K562 (cell line): ENCODE data around the gene IQCE. TPM values are rescaled to one million over a fixed set of nuclear protein-coding genes. Genes with fewer than 3 reads are reported as not detected.
"Not testable (repeated sequence)": the region's sequence is repeated elsewhere in the genome, so short reads cannot be mapped to it uniquely, and the experiment has no call there.

Source experiments
- ATAC-seq: fragments of 200-7000 bp; cut with Tn5 transposase; 3 replicates; pipeline ENCODE4 v1.9.1; 2020; ENCODE audit warnings: moderate library complexity
- BruUV-seq: library from RNA; stranded (reverse); fragments of 400-500 nt; replicated peaks from 2 replicates; lab custom pipeline; 2021; lab: Mats Ljungman, UMichigan
- CTCF ChIA-PET: fragments of 300-600 bp; formaldehyde crosslinking; extraction: SDS; loops from one replicate; lab custom pipeline; 2021; ENCODE audit warnings: low intra/inter-chr PET ratio; lab: Yijun Ruan, JAX
- POLR2A ChIA-PET: fragments of 300-600, 350-650 bp; sonication (Branson Sonifier 250); formaldehyde crosslinking; extraction: SDS; loops from one replicate; lab custom pipeline; 2021; ENCODE audit warnings: antibody characterized with exemption, inconsistent platforms; lab: Yijun Ruan, JAX
- DNase-seq, 4 experiments: peaks; one replicate each; pipeline versions ENCODE4 v3.0.0 to v3.0.0-alpha.2; 2011 to 2018; ENCODE audit warnings: low spot score in 3 of 4, mixed read lengths in 3 of 4; ENCODE audit errors: extremely low read depth in 1 of 4
- FAIRE-seq: peaks from 2 replicates; lab custom pipeline; 2011; peaks lifted over from hg19 to GRCh38; lab: Jason Lieb, UNC
- H2AFZ ChIP-seq: 2 replicates; pipeline ENCODE4 v1.6.0; 2011; ENCODE audit warnings: low read depth, low read length, control low read depth, inconsistent platforms
- H3K27ac ChIP-seq: fragments of 200-600 bp; 3 replicates; pipeline ENCODE4 v1.8.0; 2011; ENCODE audit warnings: low read depth, mild to moderate bottlenecking, control low read depth, inconsistent platforms, low read length, moderate library complexity, mixed read lengths; ENCODE audit errors: extremely low read depth
- H3K27me3 ChIP-seq, 2 experiments: fragments of 300-600 bp in 1 of 2; 2 replicates in 1 of 2; 3 replicates in 1 of 2; pipeline versions ENCODE4 v1.6.0 to v1.8.0; 2011; ENCODE audit warnings: inconsistent platforms in 2 of 2, low read length in 2 of 2, mild to moderate bottlenecking in 1 of 2, mixed read lengths in 1 of 2, moderate library complexity in 1 of 2; ENCODE audit not compliant: control insufficient read depth in 2 of 2, insufficient read depth in 2 of 2
- H3K36me3 ChIP-seq: fragments of 300-600 bp; 3 replicates; pipeline ENCODE4 v1.8.0; 2011; ENCODE audit warnings: mild to moderate bottlenecking, low read length, inconsistent platforms; ENCODE audit not compliant: control insufficient read depth, insufficient read depth
- H3K4me1 ChIP-seq, 2 experiments: fragments of 200-600 bp in 1 of 2; replicated peaks in 1 of 2; 2 replicates in 1 of 2; 3 replicates in 1 of 2; pipeline versions ENCODE4 v1.5.1 to v1.8.0; 2011; ENCODE audit warnings: inconsistent platforms in 2 of 2, low read length in 2 of 2, mild to moderate bottlenecking in 1 of 2, mixed read lengths in 1 of 2, moderate library complexity in 1 of 2; ENCODE audit not compliant: control insufficient read depth in 2 of 2, insufficient read depth in 2 of 2
- H3K4me2 ChIP-seq: 2 replicates; pipeline ENCODE4 v1.6.1; 2011; ENCODE audit warnings: low read length, control low read depth, inconsistent platforms, mixed read lengths; ENCODE audit not compliant: insufficient read depth
- H3K4me3 ChIP-seq: fragments of 200-600 bp; sonication (generic), shearing (Covaris generic); 2 replicates; pipeline ENCODE4 v1.5.1; 2016; ENCODE audit warnings: control low read depth, inconsistent platforms
- H3K79me2 ChIP-seq: fragments of 200-600 bp; 3 replicates; pipeline ENCODE4 v1.8.0; 2011; ENCODE audit warnings: low read length, inconsistent platforms; ENCODE audit not compliant: control insufficient read depth, insufficient read depth
- H3K9ac ChIP-seq, 2 experiments: 2 replicates each; pipeline versions ENCODE4 v1.6.0 to v1.6.1; 2011; ENCODE audit warnings: low read depth in 2 of 2, low read length in 2 of 2, control low read depth in 1 of 2, inconsistent platforms in 1 of 2, mild to moderate bottlenecking in 1 of 2, mixed read lengths in 1 of 2; ENCODE audit not compliant: insufficient read depth in 1 of 2
- H3K9me1 ChIP-seq: one replicate; pipeline ENCODE4 v1.6.0; 2011; ENCODE audit warnings: inconsistent platforms, mild to moderate bottlenecking, low read length, moderate library complexity; ENCODE audit not compliant: control insufficient read depth, insufficient read depth
- H3K9me3 ChIP-seq: replicated peaks from 2 replicates; pipeline ENCODE4 v1.5.1; 2011; ENCODE audit warnings: low read depth, low read length, inconsistent platforms; ENCODE audit not compliant: control insufficient read depth, insufficient read depth
- H4K20me1 ChIP-seq: replicated peaks from 2 replicates; pipeline ENCODE4 v1.6.1; 2011; ENCODE audit warnings: low read length, inconsistent platforms, mixed read lengths; ENCODE audit not compliant: control insufficient read depth, insufficient read depth
- BCOR ChIP-seq: fragments of 450-650 bp; IDR thresholded peaks from 2 replicates; pipeline ENCODE4 v1.6.1; 2016
- KDM1A ChIP-seq, 2 experiments: fragments of 450-650 bp; IDR thresholded peaks; 2 replicates each; pipeline ENCODE4 v1.6.1; 2016; ENCODE audit warnings: mild to moderate bottlenecking in 2 of 2
- RBM25 ChIP-seq: fragments of 200-400 bp; formaldehyde crosslinking; IDR thresholded peaks from 2 replicates; pipeline ENCODE4 v1.6.1; 2018; ENCODE audit warnings: low read length, low read depth, moderate library complexity; ENCODE audit not compliant: severe bottlenecking
- WGBS: fragments of 100-300 bp; shearing (Covaris generic); methylation state at CpG from one replicate; pipeline ENCODE4 v1.1.6; 2016; ENCODE audit warnings: low coverage, mixed read lengths; ENCODE audit not compliant: insufficient coverage; ENCODE audit errors: missing lambda C conversion rate; 5-methylcytosine and 5-hydroxymethylcytosine counted together
- in situ Hi-C: fragments of 300-500 bp; cut with MboI; formaldehyde crosslinking; loops from 4 replicates; pipeline ENCODE4 v1.15.0; 2018; ENCODE audit warnings: inconsistent platforms, mixed read lengths
- intact Hi-C: fragments of 100-400 bp; cut with micrococcal nuclease; formaldehyde crosslinking; loops from 2 replicates; pipeline ENCODE4 v1.14.2; 2022
- polyA plus RNA-seq, 8 experiments: library from polyadenylated mRNA; depleted of rRNA in 4 of 8; stranded (reverse) in 5 of 8; unstranded in 3 of 8; fragments of >200 nt; fragmentation: Nextera tagmentation in 2 of 8; fragmentation: Illumina TruSeq in 1 of 8; extraction: Ambion mirVana in 2 of 8; extraction: Trizol in 1 of 8; gene quantifications; 2 replicates each; pipeline versions ENCODE4 v1.2.1 to v1.2.3, GENCODE V29; 2011 to 2014; ENCODE audit warnings: inconsistent platforms in 1 of 8, missing spikeins in 1 of 8
- total RNA-seq, 7 experiments: library from RNA; depleted of rRNA in 6 of 7; stranded (reverse); fragments of >200 nt in 6 of 7; fragmentation: Illumina TruSeq in 2 of 7; extraction: Trizol in 2 of 7; gene quantifications; 2 replicates each; pipeline versions ENCODE4 v1.2.1 to v1.2.3, GENCODE V29; 2011 to 2021; ENCODE audit warnings: low replicate concordance in 1 of 7

IQCE gene
- total and polyA plus RNA-seq, 9 of the 15 experiments (the other 6 are each of a cell fraction or from before 2014, with no cell fraction given): 0.18 to 8.5 (median 4.2) TPM

DNA sequence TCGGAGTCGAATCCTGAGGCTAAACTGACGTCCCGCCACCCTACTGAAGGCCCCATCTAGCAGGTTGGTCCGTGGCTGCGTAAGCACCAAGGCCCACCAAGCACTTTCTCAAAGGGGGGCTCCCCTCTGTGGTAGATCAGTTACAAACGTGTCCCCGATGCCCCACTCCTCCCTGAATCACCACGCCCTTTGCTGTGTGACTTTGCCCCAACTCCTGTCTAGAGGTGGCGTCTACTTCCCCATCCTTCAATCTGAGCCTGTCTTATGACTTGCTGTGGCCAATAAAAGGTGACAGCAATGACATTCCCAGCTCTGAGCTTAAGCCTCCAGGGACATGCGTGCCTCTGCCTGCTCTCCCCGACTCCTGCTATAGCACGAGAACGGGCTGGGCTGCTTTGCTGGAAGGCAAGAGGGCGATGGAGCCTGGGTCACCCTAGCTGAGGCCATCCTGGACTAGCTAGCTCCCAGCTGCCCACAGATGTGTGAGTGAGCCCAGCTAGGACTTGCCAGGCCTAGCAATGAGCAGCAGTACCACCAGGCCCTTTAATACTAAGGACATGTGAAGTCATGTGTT, 26.5 kb upstream of the IQCE start:
- FAIRE-seq: not testable (repeated sequence)

GRCh38 chr7:2532816-2533215, 26.0 kb upstream of the IQCE start:
- DNase-seq, H3K9ac ChIP-seq, intact Hi-C loops, H2AFZ ChIP-seq, H3K79me2 ChIP-seq, POLR2A ChIA-PET, H4K20me1 ChIP-seq, H3K27ac ChIP-seq, H3K4me3 ChIP-seq, in situ Hi-C loops, H3K27me3 ChIP-seq, ATAC-seq, BruUV-seq, FAIRE-seq, CTCF ChIA-PET, H3K9me3 ChIP-seq, H3K36me3 ChIP-seq, H3K9me1 ChIP-seq, H3K4me2 ChIP-seq: not testable (repeated sequence)
- 44% methylated on average over 3 of the region's 8 CpGs for WGBS
- peak; percentile 31 for TF ChIP-seq RBM25
- peak in 1 of 2 experiments; percentile 8; a peak in 1 of 4 replicates for TF ChIP-seq KDM1A (IDR thresholded peaks at IDR 0.05)
- peak; percentile 53; the same call in 1 of the 2 replicates for TF ChIP-seq BCOR
- peaks cover 19 to 37% of the 10 kb centered on the region in 2 experiments for H3K4me1 ChIP-seq

More for the DNA sequence above, 26.5 kb upstream of the IQCE start:
- H3K36me3 ChIP-seq, H3K9me1 ChIP-seq, H3K4me2 ChIP-seq, H3K9ac ChIP-seq, H3K9me3 ChIP-seq, DNase-seq, CTCF ChIA-PET, H3K4me3 ChIP-seq, H3K27ac ChIP-seq, ATAC-seq, H3K27me3 ChIP-seq, H2AFZ ChIP-seq, intact Hi-C loops, in situ Hi-C loops, H3K79me2 ChIP-seq, H4K20me1 ChIP-seq, BruUV-seq, POLR2A ChIA-PET: not testable (repeated sequence)
- peaks cover 24 to 42% of the 10 kb centered on the region in 2 experiments for H3K4me1 ChIP-seq
- WGBS: 69% methylated on average over 9 of the region's 15 CpGs
